Panc1 (cell line): ENCODE measurements around the gene KLHL3. TPM values are rescaled to one million over a fixed set of nuclear protein-coding genes. Genes with fewer than 3 reads are reported as not detected.

Experiments used
- ATAC-seq: fragments of 200-7000 bp; cut with Tn5 transposase; 2 replicates; pipeline ENCODE4 v1.9.1; 2020; ENCODE audit warnings: mild to moderate bottlenecking, moderate library complexity
- BruUV-seq: library from RNA; stranded (reverse); fragments of 400-500 nt; replicated peaks from 2 replicates; lab custom pipeline; 2021; lab: Mats Ljungman, UMichigan
- CTCF ChIA-PET: fragments of 300-600 bp; sonication (Branson Sonifier 250); formaldehyde crosslinking; loops from one replicate; lab custom pipeline; 2022; ENCODE audit warnings: antibody characterized with exemption; lab: Charles Lee
- POLR2A ChIA-PET: fragments of 300-600 bp; sonication (Branson Sonifier 250); formaldehyde crosslinking; loops from one replicate; lab custom pipeline; 2022; ENCODE audit warnings: antibody characterized with exemption; lab: Charles Lee
- DNase-seq: peaks from one replicate; pipeline ENCODE4 v3.0.0-alpha.2; 2010; ENCODE audit warnings: low read depth, low spot score
- H3K27ac ChIP-seq: 2 replicates; pipeline ENCODE4 v1.5.1; 2011; ENCODE audit warnings: mild to moderate bottlenecking, low read length, inconsistent platforms
- H3K27me3 ChIP-seq: fragments of 200-500 bp; sonication (Bioruptor generic); 2 replicates; pipeline ENCODE4 v1.6.0; 2014; ENCODE audit warnings: low read length, inconsistent platforms; ENCODE audit not compliant: control insufficient read depth, insufficient read depth
- H3K36me3 ChIP-seq: fragments of 200-500 bp; sonication (Bioruptor generic); 2 replicates; pipeline ENCODE4 v1.5.1; 2014; ENCODE audit warnings: inconsistent platforms, mild to moderate bottlenecking, low read length, moderate library complexity; ENCODE audit not compliant: control insufficient read depth, insufficient read depth
- H3K4me1 ChIP-seq: 2 replicates; pipeline ENCODE4 v1.5.1; 2011; ENCODE audit warnings: inconsistent platforms, mild to moderate bottlenecking, low read length, moderate library complexity; ENCODE audit not compliant: control insufficient read depth, insufficient read depth
- H3K4me3 ChIP-seq, 2 experiments: 2 replicates each; pipeline ENCODE4 v1.5.1; 2011 to 2012; ENCODE audit warnings: low read depth in 2 of 2, low read length in 2 of 2, mild to moderate bottlenecking in 2 of 2, inconsistent platforms in 1 of 2, moderate library complexity in 1 of 2
- H3K9me3 ChIP-seq: fragments of 200-500 bp; sonication (Bioruptor generic); 2 replicates; pipeline ENCODE4 v1.5.1; 2014; ENCODE audit warnings: low read depth, mild to moderate bottlenecking, inconsistent platforms, low read length, moderate library complexity; ENCODE audit not compliant: control insufficient read depth, insufficient read depth
- CTCF ChIP-seq: fragments of 450-650 bp; IDR thresholded peaks from 2 replicates; pipeline ENCODE4 v1.5.1; 2017; ENCODE audit warnings: mild to moderate bottlenecking
- POLR2AphosphoS5 ChIP-seq: IDR thresholded peaks from 2 replicates; pipeline ENCODE4 v1.6.1; 2012; ENCODE audit warnings: mild to moderate bottlenecking, low read depth, low read length, moderate library complexity
- REST ChIP-seq, 2 experiments: IDR thresholded peaks; 2 replicates each; pipeline ENCODE4 v1.6.1; 2011 to 2012; ENCODE audit warnings: low read depth in 2 of 2, control low read depth in 1 of 2, low read length in 1 of 2, mild to moderate bottlenecking in 1 of 2, moderate library complexity in 1 of 2; ENCODE audit not compliant: insufficient read depth in 1 of 2
- SIN3A ChIP-seq: IDR thresholded peaks from 2 replicates; pipeline ENCODE4 v1.6.1; 2012; ENCODE audit warnings: low read depth, mild to moderate bottlenecking, low read length, moderate library complexity, borderline replicate concordance; ENCODE audit not compliant: insufficient read depth
- TCF7L2 ChIP-seq: IDR thresholded peaks from 2 replicates; pipeline ENCODE4 v1.6.1; 2011; ENCODE audit warnings: mild to moderate bottlenecking, low read depth, low read length, inconsistent platforms
- in situ Hi-C: cut with HindIII; loops from 2 replicates; pipeline ENCODE4 v1.10.0; 2016; ENCODE audit warnings: low sequenced_read_pairs, low pct_unique_long_range_greater_than_20kb
- intact Hi-C: fragments of 100-400 bp; cut with micrococcal nuclease; formaldehyde crosslinking; loops from one replicate; pipeline ENCODE4 v1.10.0; 2022; ENCODE audit not compliant: unreplicated experiment
- total RNA-seq: library from RNA; stranded (reverse); gene quantifications from one replicate; pipeline ENCODE4 v1.2.1, GENCODE V29; 2021; ENCODE audit not compliant: unreplicated experiment

KLHL3 gene
- total RNA-seq, 1 experiment from 2014 or later: 1.9 TPM

- ChIA-PET POLR2A (no interaction called here), CTCF (no interaction called here)
- in situ Hi-C loops (no loop called here), intact Hi-C loops (no loop called here)
- no peaks in the 10 kb centered on the region for H3K9me3 ChIP-seq
- DNase-seq (no peak), ATAC-seq (no peak)
- H3K4me3 ChIP-seq: no peak overlapping the region
- BruUV-seq: no TSS peak
- no peaks in the 10 kb centered on the region for H3K27me3 ChIP-seq
- TF ChIP-seq TCF7L2: no peak
- no peak for TF ChIP-seq CTCF
- no peak for TF ChIP-seq SIN3A
- no peak for TF ChIP-seq REST (IDR thresholded peaks at IDR 0.05; ENCODE audit: insufficient read depth in 1 of 2, low read depth in 2 of 2, low read length in 1 of 2)
- TF ChIP-seq POLR2AphosphoS5: no peak
- no peaks in the 10 kb centered on the region for H3K4me1 ChIP-seq
- no peak overlapping the region for H3K27ac ChIP-seq
- no peaks in the 10 kb centered on the region for H3K36me3 ChIP-seq
Observed at GRCh38 chr5:137581776-137582175, 154.1 kb downstream of the KLHL3 start.

DNA sequence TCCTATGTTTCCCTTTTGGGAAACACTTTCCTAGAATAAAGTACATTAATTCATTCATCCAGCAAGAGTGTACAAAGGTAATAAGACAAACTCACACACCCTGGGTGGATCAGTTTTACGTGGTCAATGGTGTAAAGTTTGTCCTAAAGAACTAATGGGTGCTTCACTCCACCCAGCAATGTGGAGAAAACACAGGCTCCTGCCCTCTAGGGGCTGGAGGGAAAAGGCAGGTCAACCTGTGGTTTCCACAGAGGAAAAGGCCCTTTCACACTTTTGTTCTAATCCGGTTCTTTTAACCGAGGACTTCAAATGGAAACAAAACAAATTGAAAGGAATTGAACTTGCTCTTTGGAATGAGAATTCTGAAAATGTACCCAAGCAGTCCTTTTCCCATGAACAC lies 155.9 kb downstream of the KLHL3 start:
- no peak for TF ChIP-seq REST (IDR thresholded peaks at IDR 0.05; ENCODE audit: insufficient read depth in 1 of 2, low read depth in 2 of 2, low read length in 1 of 2)
- TF ChIP-seq TCF7L2: no peak
- no peak for TF ChIP-seq POLR2AphosphoS5
- TF ChIP-seq SIN3A: no peak
- TF ChIP-seq CTCF: peak; percentile 57
- DNase-seq (no peak), ATAC-seq (no peak)
- BruUV-seq: no TSS peak
- no peak overlapping the region for H3K4me3 ChIP-seq
- H3K27me3 ChIP-seq: no peaks in the 10 kb centered on the region
- intact Hi-C loops (no loop called here), in situ Hi-C loops (no loop called here)
- H3K4me1 ChIP-seq: no peaks in the 10 kb centered on the region
- H3K36me3 ChIP-seq: no peaks in the 10 kb centered on the region
- no peaks in the 10 kb centered on the region for H3K9me3 ChIP-seq
- ChIA-PET CTCF (no interaction called here), POLR2A (no interaction called here)
- H3K27ac ChIP-seq: no peak overlapping the region
